Activated naive CD4-positive, alpha-beta T cell (primary cell): ENCODE results near the gene CDH5.

Experiments used
- DNase-seq, 4 experiments: peaks; one replicate each; lab custom pipeline; 2025; lab: John Stamatoyannopoulos, UW

The CDH5 gene

DNA sequence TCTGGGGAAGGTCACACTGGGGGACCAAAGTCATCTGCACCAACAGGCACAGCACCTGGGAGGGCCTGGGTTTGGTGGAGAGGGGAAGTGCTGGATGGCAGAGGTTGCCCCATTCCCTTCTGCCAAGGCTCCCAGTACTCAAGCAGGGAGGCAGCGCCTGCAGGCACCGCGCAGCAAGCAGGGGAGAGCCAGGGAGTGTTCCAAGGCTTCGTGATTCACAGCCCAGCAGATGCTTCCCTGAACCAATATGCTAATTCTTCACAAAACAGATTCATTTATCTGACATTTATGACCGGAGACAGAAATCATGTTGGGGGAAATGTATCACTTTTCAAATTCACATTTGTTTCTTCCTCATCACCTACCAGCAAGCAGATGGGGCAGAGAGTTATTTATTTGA is 13.4 kb upstream of the CDH5 start:
- no peak for DNase-seq

- DNase-seq: no peak
Observed at GRCh38 chr16:66354034-66354909, 12.2 kb upstream of the CDH5 start.

- no peak for DNase-seq
Observed at GRCh38 chr16:66355526-66355925, 11.0 kb upstream of the CDH5 start.

DNA sequence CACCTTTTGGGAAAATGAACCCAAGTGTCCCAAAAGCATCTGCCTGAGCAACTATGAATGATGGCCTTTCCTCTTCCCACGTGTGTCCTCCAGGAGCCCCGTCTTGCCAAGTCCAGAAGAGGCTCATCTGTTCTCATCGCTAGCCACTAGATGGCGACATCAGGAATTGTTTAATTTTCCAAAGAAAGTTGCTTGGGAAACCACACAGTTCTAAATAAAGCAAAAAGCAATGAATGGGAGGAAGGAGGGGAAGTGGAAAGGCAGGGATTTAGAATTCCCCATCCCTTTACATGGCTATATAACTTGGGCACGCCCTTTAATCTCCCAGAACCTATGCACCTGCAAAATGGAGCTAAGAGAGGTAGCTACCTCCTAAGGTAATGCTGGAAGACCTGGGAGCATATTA is 9.0 kb upstream of the CDH5 start:
- DNase-seq: no peak

- no peak for DNase-seq
Observed at GRCh38 chr16:66358231-66358630, 8.3 kb upstream of the CDH5 start.

GRCh38 chr16:66359012-66359411 is 7.5 kb upstream of the CDH5 start:
- no peak for DNase-seq

GRCh38 chr16:66359811-66360608 is 6.5 kb upstream of the CDH5 start:
- DNase-seq: no peak

- DNase-seq: no peak
Observed at GRCh38 chr16:66360624-66361324, 5.7 kb upstream of the CDH5 start.

- DNase-seq: no peak
Observed at GRCh38 chr16:66361604-66362135, 4.8 kb upstream of the CDH5 start.

GRCh38 chr16:66363211-66363777 is 3.2 kb upstream of the CDH5 start:
- DNase-seq: no peak

DNA sequence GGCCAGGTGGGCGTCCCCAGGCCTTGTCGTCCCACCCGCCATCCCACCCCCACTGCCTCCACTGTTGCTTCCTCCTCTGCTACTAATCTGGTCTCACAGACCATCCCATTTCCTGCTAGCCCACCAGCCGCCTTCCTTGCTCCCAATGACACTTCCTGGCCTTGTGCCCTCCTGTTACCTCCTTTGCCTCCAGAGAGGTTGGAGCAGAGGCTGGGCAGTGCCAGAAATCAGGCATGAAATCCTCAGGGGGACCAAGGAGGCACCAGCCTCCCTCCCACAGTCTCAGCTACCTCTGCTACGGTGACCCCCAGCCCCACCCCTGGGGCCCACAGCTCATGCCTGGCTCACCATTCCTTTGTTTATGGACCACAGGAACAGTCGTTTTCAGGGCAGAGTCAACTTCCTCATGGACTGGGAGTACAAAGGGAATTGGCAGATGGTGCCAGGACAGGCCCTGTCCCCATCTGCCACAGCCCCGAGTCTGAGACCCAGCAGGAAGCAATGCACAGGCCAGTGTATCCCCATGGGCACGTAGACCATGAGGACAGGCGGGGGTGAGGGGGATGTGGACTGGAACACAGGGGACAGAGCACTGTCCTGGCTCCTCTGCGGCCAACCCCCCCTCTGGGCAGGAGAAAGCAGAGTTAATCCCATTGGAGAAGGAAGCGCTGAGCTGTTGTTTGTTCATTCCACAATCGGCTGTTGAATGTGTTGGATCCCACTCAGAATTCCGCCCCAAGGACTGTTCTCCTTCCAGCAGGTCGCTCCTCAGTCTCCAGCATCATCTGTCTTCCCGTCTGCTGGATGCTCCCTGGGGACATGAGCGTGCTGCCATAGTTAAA is 2.2 kb upstream of the CDH5 start:
- DNase-seq: no peak

DNA sequence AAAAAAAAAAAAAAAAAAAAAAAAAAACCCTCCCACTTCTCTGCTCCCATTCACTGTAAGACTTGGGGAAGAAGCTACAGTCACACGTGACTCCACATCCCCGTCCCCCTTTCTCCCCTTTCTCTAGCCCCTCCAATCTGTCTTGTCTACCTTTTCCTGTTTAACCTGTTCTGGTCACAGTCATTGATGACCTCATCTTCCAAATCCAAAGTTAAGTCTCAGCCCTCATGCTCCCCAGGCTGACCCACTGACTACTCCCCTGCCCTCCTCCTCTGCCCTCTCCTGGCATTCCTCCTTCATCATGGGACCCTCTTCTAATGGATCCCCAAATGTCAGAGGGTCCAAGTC is 1.6 kb upstream of the CDH5 start:
- no peak for DNase-seq

GRCh38 chr16:66365651-66366050 is 840 bp upstream of the CDH5 start:
- no peak for DNase-seq

DNA sequence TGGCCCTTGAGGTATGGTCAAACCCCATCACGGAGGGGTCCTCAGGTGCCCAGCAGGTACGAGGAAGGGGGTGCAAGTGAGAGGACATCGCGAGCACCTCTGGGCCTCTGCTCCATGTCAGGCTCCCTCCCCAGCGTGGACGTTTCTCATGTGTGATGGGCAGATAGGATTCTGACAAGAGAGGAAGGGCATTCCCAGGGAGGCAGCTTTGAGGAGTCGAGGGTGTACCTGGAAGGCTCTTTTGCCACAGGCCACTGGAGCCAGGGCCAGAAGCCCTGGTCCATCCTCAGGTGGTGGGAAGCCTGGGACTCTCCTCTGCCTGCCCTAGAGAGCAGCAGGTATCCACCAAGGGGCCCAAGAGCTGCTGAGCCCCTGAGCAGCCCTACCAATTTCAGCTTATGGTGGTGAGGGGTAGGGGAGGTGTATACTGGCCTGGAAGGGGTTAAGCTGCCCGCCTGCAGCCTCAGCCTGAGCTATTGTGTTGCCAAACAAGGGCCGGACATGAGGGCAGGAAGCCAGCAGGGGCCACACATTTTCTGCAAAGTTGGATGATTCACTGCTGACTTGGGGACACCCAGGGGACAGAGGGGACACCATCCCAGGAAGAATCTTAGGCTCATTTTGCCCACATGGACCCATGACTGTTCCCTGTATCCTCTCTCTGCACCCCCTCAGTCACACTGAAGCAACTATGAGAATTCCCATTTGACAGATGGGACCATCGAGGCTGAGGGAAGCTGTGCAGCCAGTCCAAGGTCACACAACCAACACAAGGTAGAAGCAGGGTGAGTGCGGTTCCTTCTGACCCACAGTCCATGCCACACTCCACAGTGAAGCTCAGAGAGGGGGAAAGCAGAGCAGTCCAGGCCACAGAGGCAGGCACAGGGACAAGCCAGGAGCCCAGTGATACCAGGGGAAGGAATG is 1.7 kb downstream of the CDH5 start:
- no peak for DNase-seq

- no peak for DNase-seq
Observed at GRCh38 chr16:66369055-66369592, 2.6 kb downstream of the CDH5 start.

DNA sequence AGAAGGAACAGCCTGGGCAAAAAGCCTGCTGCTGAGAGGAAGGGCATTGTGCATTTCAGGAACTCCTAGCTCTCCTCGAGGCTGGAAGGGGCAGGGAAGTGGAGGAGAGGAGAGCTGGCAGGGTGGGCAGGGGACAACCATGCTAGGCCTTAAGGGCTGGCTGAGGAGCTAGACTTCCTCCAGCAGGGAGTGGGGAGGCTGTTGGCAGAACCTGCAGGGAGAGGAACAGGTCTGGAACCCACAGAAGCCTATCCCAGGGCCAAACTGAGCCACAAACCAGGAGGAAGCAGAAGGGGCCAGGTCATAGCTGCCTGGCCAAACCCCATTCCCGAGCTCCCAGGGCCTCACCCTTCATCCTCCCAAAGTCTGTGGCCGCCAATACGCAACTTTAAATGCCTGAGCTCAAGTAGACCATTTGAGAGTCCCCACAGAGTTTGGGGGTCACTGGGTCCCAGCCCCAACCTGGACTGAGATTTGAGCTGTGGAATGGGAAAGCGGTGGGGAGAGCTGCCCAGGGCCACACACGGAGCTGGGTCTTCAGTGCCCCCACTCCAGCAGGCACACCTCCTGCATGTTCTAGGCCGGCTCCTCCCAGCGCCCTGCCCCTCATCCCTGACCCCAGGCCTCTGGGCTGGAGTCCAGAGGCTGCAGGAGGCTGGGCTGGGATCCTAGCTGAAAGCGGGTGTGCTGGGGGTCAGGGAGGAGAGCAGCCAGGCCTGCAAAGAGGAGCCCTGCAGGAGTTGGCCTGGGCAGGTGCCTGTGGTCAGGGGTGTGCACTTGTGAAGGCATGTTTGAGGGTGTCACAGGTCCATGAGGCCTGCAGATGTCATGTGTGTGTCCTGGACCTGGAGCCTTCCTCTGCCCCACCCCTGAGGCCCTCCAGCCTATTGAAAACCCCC is 4.5 kb downstream of the CDH5 start:
- DNase-seq: no peak

GRCh38 chr16:66372078-66372897 is 5.8 kb downstream of the CDH5 start:
- DNase-seq: no peak

DNA sequence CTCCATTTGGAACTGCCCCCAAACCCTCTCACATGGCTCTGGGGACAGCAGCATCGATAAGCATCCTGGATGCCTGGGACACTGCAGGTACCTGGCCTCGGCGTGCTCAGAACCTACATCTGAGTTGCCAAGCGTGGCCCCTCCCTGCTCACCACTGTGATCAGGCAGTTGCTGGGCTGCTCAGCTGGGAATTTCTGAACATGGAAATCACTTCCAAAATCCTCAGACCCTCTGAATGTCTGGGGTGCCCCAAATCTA is 6.3 kb downstream of the CDH5 start:
- DNase-seq: no peak
